Neural cell (in vitro differentiated cells): ENCODE data around the gene CATSPERD. TPM values are rescaled to one million over a fixed set of nuclear protein-coding genes. Genes with fewer than 3 reads are reported as not detected.

Source experiments
- H2AFZ ChIP-seq: fragments of 200-600, 300-800 bp; sonication (generic), shearing (Covaris generic); 2 replicates; pipeline ENCODE4 v1.6.0; 2014; ENCODE audit warnings: low read depth, mild to moderate bottlenecking, antibody characterized with exemption, low read length, moderate library complexity
- H3F3A ChIP-seq: fragments of 200-600 bp; shearing (Covaris generic); 2 replicates; pipeline ENCODE4 v1.6.1; 2016; ENCODE audit warnings: mild to moderate bottlenecking, moderate library complexity, mixed read lengths, antibody characterized with exemption, low read length; ENCODE audit not compliant: insufficient read depth, poor library complexity, severe bottlenecking
- H3K27ac ChIP-seq: fragments of 200-600, 300-800 bp; sonication (generic), shearing (Covaris generic); 2 replicates; pipeline ENCODE4 v1.5.1; 2014; ENCODE audit warnings: mild to moderate bottlenecking, low read length, moderate library complexity
- H3K27me3 ChIP-seq: fragments of 300-800, 200-600 bp; sonication (generic), shearing (Covaris generic); 2 replicates; pipeline ENCODE4 v1.6.0; 2014; ENCODE audit warnings: mild to moderate bottlenecking, low read depth, low read length, moderate library complexity; ENCODE audit not compliant: insufficient read depth
- H3K36me3 ChIP-seq: fragments of 300-800, 200-600 bp; sonication (generic), shearing (Covaris generic); 2 replicates; pipeline ENCODE4 v1.5.1; 2014; ENCODE audit warnings: mild to moderate bottlenecking, antibody characterized with exemption, low read length, moderate library complexity; ENCODE audit not compliant: insufficient read depth
- H3K4me2 ChIP-seq: fragments of 300-800, 200-600 bp; sonication (generic), shearing (Covaris generic); 2 replicates; pipeline ENCODE4 v1.6.0; 2014; ENCODE audit warnings: mild to moderate bottlenecking, low read length
- H3K4me3 ChIP-seq: fragments of 300-800, 200-600 bp; sonication (generic), shearing (Covaris generic); 2 replicates; pipeline ENCODE4 v1.5.1; 2014; ENCODE audit warnings: mild to moderate bottlenecking, low read length, moderate library complexity
- H3K79me2 ChIP-seq: fragments of 200-600 bp; shearing (Covaris generic); replicated peaks from 2 replicates; pipeline ENCODE4 v1.6.0; 2014; ENCODE audit warnings: mild to moderate bottlenecking, low read length, moderate library complexity; ENCODE audit not compliant: insufficient read depth
- H3K9ac ChIP-seq: fragments of 300-800, 200-600 bp; sonication (generic), shearing (Covaris generic); 2 replicates; pipeline ENCODE4 v1.6.1; 2016; ENCODE audit warnings: mild to moderate bottlenecking, low read length, mixed read lengths
- H3K9me2 ChIP-seq: fragments of 200-600 bp; shearing (Covaris generic); 2 replicates; pipeline ENCODE4 v1.6.1; 2016; ENCODE audit warnings: mild to moderate bottlenecking, low read length, mixed read lengths; ENCODE audit not compliant: insufficient read depth
- H3K9me3 ChIP-seq: fragments of 200-600, 300-800 bp; sonication (generic), shearing (Covaris generic); 2 replicates; pipeline ENCODE4 v1.6.1; 2016; ENCODE audit warnings: mild to moderate bottlenecking, mixed run types, low read length, moderate library complexity, mixed read lengths
- H4K20me1 ChIP-seq: fragments of 200-600 bp; shearing (Covaris generic); 2 replicates; pipeline ENCODE4 v1.6.1; 2016; ENCODE audit warnings: mild to moderate bottlenecking, mixed run types; ENCODE audit not compliant: insufficient read depth
- EP300 ChIP-seq: fragments of 450-650 bp; conservative IDR thresholded peaks from 2 replicates; pipeline ENCODE4 v1.6.1; 2014; ENCODE audit warnings: antibody characterized with exemption, mild to moderate bottlenecking, moderate library complexity; ENCODE audit not compliant: poor library complexity, severe bottlenecking
- EZH2 ChIP-seq: fragments of 200-600, 300-800 bp; shearing (Covaris generic), sonication (generic); IDR thresholded peaks from 2 replicates; pipeline ENCODE4 v1.6.1; 2014; ENCODE audit warnings: antibody characterized with exemption, low read length, borderline replicate concordance, mild to moderate bottlenecking; ENCODE audit not compliant: insufficient read depth, poor library complexity, severe bottlenecking
- MXI1 ChIP-seq: fragments of 450-650 bp; conservative IDR thresholded peaks from 2 replicates; pipeline ENCODE4 v1.6.1; 2014; ENCODE audit warnings: antibody characterized with exemption, mild to moderate bottlenecking; ENCODE audit not compliant: poor library complexity, severe bottlenecking
- POLR2AphosphoS5 ChIP-seq: IDR thresholded peaks from 2 replicates; pipeline ENCODE4 v1.6.1; 2012
- RAD21 ChIP-seq: fragments of 450-650 bp; conservative IDR thresholded peaks from 2 replicates; pipeline ENCODE4 v1.6.1; 2014; ENCODE audit warnings: antibody characterized with exemption, mild to moderate bottlenecking, moderate library complexity
- REST ChIP-seq: IDR thresholded peaks from 2 replicates; pipeline ENCODE4 v1.6.1; 2012; ENCODE audit warnings: borderline replicate concordance
- SMC3 ChIP-seq: fragments of 450-650 bp; conservative IDR thresholded peaks from 2 replicates; pipeline ENCODE4 v1.6.1; 2014; ENCODE audit warnings: antibody characterized with exemption, mild to moderate bottlenecking, moderate library complexity; ENCODE audit not compliant: poor library complexity
- TAF1 ChIP-seq: IDR thresholded peaks from 2 replicates; pipeline ENCODE4 v1.6.1; 2012; ENCODE audit warnings: low read depth
- polyA plus RNA-seq: library from polyadenylated mRNA; depleted of rRNA; stranded (reverse); fragments of >200 nt; gene quantifications from 2 replicates; pipeline ENCODE4 v1.2.3, GENCODE V29; 2014
- TF ChIP-seq, protein P1 (sequence below): fragments of 450-650 bp; IDR thresholded peaks from 2 replicates; pipeline ENCODE4 v1.5.1; 2014; ENCODE audit warnings: antibody characterized with exemption, mild to moderate bottlenecking, moderate library complexity; ENCODE audit not compliant: poor library complexity, severe bottlenecking

The CATSPERD gene
- polyA plus RNA-seq, 1 donor from 2014 or later = not detected

DNA sequence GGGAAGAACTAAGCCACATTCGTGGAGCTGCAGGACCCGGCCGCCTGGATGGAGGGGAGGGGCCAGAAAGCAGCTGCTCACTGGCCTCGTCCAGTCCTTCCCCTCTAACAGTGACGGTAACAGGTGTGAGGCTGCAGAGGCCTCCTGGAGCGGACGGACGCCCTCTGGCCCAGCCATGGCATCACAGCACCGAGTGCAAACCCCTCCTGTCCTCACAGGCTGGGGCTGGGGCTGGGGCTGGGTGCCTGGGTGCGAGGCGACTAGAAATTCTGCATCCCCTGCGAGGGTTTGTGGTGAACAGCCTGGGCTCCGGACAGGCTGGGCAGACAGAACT, 43.7 kb upstream of the CATSPERD start:
- Histone ChIP-seq H3K27ac (no peak overlapping the region), H3K9me3 (no peaks in the 10 kb centered on the region), H3K4me3 (no peak overlapping the region), H3K27me3 (no peaks in the 10 kb centered on the region), H3F3A (no peaks in the 10 kb centered on the region), H3K4me2 (no peak overlapping the region), H2AFZ (no peak overlapping the region), H3K9me2 (no peaks in the 10 kb centered on the region), H4K20me1 (no peaks in the 10 kb centered on the region), H3K79me2 (peaks cover 8% of the 10 kb centered on the region), H3K36me3 (no peaks in the 10 kb centered on the region), H3K9ac (no peak overlapping the region)
- TF ChIP-seq MXI1 (no peak), EP300 (no peak), REST (no peak), TAF1 (no peak), RAD21 (no peak), POLR2AphosphoS5 (no peak), SMC3 (no peak), EZH2 (no peak)
- TF ChIP-seq, protein P1, sequence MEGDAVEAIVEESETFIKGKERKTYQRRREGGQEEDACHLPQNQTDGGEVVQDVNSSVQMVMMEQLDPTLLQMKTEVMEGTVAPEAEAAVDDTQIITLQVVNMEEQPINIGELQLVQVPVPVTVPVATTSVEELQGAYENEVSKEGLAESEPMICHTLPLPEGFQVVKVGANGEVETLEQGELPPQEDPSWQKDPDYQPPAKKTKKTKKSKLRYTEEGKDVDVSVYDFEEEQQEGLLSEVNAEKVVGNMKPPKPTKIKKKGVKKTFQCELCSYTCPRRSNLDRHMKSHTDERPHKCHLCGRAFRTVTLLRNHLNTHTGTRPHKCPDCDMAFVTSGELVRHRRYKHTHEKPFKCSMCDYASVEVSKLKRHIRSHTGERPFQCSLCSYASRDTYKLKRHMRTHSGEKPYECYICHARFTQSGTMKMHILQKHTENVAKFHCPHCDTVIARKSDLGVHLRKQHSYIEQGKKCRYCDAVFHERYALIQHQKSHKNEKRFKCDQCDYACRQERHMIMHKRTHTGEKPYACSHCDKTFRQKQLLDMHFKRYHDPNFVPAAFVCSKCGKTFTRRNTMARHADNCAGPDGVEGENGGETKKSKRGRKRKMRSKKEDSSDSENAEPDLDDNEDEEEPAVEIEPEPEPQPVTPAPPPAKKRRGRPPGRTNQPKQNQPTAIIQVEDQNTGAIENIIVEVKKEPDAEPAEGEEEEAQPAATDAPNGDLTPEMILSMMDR = no peak

GRCh38 chr19:5677136-5677535, 43.3 kb upstream of the CATSPERD start:
- Histone ChIP-seq H2AFZ (no peak overlapping the region), H4K20me1 (no peaks in the 10 kb centered on the region), H3K4me3 (no peak overlapping the region), H3K79me2 (peaks cover 10% of the 10 kb centered on the region), H3K9me3 (no peaks in the 10 kb centered on the region), H3K4me2 (no peak overlapping the region), H3K9me2 (no peaks in the 10 kb centered on the region), H3F3A (no peaks in the 10 kb centered on the region), H3K36me3 (no peaks in the 10 kb centered on the region), H3K27me3 (no peaks in the 10 kb centered on the region), H3K9ac (no peak overlapping the region), H3K27ac (no peak overlapping the region)
- no peak for TF ChIP-seq SMC3
- TF ChIP-seq POLR2AphosphoS5 = no peak
- TF ChIP-seq, protein P1 = no peak
- no peak for TF ChIP-seq REST
- TF ChIP-seq EP300 = no peak
- TF ChIP-seq TAF1 = no peak
- no peak for TF ChIP-seq MXI1
- no peak for TF ChIP-seq RAD21
- no peak for TF ChIP-seq EZH2
